ENCODE data around the gene TNRC6B. TPM values are rescaled to one million over a fixed set of nuclear protein-coding genes. Genes with fewer than 3 reads are reported as not detected.
"Not testable (repeated sequence)": the region's sequence is repeated elsewhere in the genome, so short reads cannot be mapped to it uniquely, and the experiment has no call there.

The TNRC6B gene
- total and polyA plus RNA-seq, 2 donors (not counting 1 experiment from before 2014, with no cell fraction given), result 5.7 to 17.8 TPM

DNA sequence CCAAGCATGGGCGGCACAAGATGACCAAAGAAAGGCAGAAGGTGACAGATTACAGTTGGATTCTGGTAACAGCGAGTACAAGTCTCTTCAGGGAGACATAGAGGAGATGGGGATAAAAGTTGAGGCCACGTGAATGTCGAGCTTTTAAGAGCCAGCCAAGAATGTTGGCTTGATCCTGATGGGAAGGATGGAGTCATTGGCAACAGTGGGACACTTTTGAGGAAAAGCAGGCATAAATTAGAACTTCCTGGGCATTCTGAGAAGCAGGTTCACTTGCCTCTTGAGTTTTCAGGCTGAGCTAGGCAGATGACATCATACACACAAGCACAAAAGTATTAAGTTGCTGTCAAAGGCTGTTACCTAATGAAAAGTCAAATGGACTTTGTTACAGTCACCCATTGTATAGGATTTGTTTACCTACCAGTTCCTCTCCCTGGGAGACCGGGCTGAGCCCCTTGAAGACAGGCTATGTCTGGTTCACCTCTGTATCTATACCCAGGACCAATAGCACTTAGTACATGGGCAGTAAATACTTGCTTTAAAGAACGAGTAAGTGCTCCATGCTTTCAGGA is 41.1 kb downstream of the TNRC6B start:
- Histone ChIP-seq H3K4me1 (ENCODE audit: control insufficient read depth, extremely low read depth, insufficient read depth, low read length) (no peaks in the 10 kb centered on the region), H4K20me1 (ENCODE audit: control insufficient read depth, extremely low read depth, insufficient read depth, low read length) (no peaks in the 10 kb centered on the region), H3K36me3 (ENCODE audit: control insufficient read depth, insufficient read depth, low read length) (no peaks in the 10 kb centered on the region), H3K79me2 (ENCODE audit: control insufficient read depth, insufficient read depth, low read length) (peaks cover 18% of the 10 kb centered on the region), H3K9ac (ENCODE audit: insufficient read depth, low read length) (no peak overlapping the region), H2AFZ (ENCODE audit: low read length) (no peak overlapping the region), H3K4me2 (ENCODE audit: extremely low read depth, insufficient read depth, low read length) (no peak overlapping the region), H3K27me3 (ENCODE audit: control insufficient read depth, insufficient read depth, low read length) (no peaks in the 10 kb centered on the region), H3K9me3 (ENCODE audit: control insufficient read depth, insufficient read depth, low read depth, low read length) (no peaks in the 10 kb centered on the region), H3K4me3 (replicated peaks in 1 of 4; ENCODE audit: control extremely low read depth in 1 of 4, insufficient read depth in 1 of 4, low read depth in 3 of 4, low read length in 4 of 4) (no peak overlapping the region), H3K27ac (ENCODE audit: insufficient read depth, low read length) (no peak overlapping the region)
- peak in 1 of 2 donors; percentile 17 for DNase-seq (ENCODE audit: low read depth in 2 of 2)
- no peak for TF ChIP-seq EZH2 (IDR thresholded peaks at IDR 0.05; ENCODE audit: low read length, missing control alignments)
- TF ChIP-seq, protein P1, sequence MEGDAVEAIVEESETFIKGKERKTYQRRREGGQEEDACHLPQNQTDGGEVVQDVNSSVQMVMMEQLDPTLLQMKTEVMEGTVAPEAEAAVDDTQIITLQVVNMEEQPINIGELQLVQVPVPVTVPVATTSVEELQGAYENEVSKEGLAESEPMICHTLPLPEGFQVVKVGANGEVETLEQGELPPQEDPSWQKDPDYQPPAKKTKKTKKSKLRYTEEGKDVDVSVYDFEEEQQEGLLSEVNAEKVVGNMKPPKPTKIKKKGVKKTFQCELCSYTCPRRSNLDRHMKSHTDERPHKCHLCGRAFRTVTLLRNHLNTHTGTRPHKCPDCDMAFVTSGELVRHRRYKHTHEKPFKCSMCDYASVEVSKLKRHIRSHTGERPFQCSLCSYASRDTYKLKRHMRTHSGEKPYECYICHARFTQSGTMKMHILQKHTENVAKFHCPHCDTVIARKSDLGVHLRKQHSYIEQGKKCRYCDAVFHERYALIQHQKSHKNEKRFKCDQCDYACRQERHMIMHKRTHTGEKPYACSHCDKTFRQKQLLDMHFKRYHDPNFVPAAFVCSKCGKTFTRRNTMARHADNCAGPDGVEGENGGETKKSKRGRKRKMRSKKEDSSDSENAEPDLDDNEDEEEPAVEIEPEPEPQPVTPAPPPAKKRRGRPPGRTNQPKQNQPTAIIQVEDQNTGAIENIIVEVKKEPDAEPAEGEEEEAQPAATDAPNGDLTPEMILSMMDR (conservative IDR thresholded peaks at IDR 0.05 in 1 of 2, IDR thresholded peaks at IDR 0.05 in 1 of 2; ENCODE audit: low read depth in 1 of 2, low read length in 2 of 2), result no peak

DNA sequence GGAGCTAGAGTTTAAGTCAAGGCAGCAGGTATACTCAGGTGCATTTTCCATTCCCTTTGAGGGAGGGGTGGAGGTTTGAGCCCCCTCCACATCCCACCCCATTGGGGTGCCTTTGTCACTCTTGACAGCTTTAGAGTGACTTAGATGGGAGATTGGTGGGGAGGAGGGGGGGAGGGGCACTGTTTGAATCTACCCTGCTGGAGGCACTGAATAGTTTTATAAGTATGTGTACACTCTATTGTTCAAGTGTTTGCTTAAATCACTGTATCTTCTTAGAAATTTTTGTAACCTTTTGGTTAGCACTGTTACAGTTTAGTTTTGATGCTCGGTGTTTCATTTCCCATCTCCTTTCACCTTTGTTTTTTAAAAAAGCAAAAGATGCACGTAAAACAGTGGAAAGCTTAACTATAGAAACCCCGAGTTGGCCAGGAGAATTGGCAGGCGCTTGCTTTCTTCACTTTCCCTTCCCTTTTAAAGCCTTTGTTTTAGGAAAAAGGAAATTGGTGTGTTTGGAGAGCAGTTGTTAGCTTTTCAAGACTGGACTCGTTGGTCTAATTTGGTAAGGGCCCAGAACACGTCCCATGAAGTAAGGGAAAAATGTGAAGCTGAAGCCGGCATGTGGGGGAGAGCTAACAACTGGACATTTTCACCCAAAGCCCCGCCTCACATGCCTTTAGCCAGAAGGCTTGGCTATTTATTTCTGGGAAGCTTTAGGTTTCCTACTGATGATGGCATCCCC is 42.8 kb downstream of the TNRC6B start:
- no peak overlapping the region for H3K27ac ChIP-seq (ENCODE audit: insufficient read depth, low read length)
- no peaks in the 10 kb centered on the region for H3K36me3 ChIP-seq (ENCODE audit: control insufficient read depth, insufficient read depth, low read length)
- H3K9ac ChIP-seq (ENCODE audit: insufficient read depth, low read length), result no peak overlapping the region
- H3K4me1 ChIP-seq (ENCODE audit: control insufficient read depth, extremely low read depth, insufficient read depth, low read length), result no peaks in the 10 kb centered on the region
- no peak for TF ChIP-seq EZH2 (IDR thresholded peaks at IDR 0.05; ENCODE audit: low read length, missing control alignments)
- TF ChIP-seq, protein P1 (conservative IDR thresholded peaks at IDR 0.05 in 1 of 2, IDR thresholded peaks at IDR 0.05 in 1 of 2; ENCODE audit: low read depth in 1 of 2, low read length in 2 of 2), result no peak
- no peaks in the 10 kb centered on the region for H3K27me3 ChIP-seq (ENCODE audit: control insufficient read depth, insufficient read depth, low read length)
- no peak overlapping the region for H2AFZ ChIP-seq (ENCODE audit: low read length)
- H3K4me2 ChIP-seq (ENCODE audit: extremely low read depth, insufficient read depth, low read length), result peak overlapping the region; percentile 15
- peak in 1 of 2 donors; percentile 40 for DNase-seq (ENCODE audit: low read depth in 2 of 2)
- no peak overlapping the region for H3K4me3 ChIP-seq (replicated peaks in 1 of 4; ENCODE audit: control extremely low read depth in 1 of 4, insufficient read depth in 1 of 4, low read depth in 3 of 4, low read length in 4 of 4)
- peaks cover 18% of the 10 kb centered on the region for H3K79me2 ChIP-seq (ENCODE audit: control insufficient read depth, insufficient read depth, low read length)
- H3K9me3 ChIP-seq (ENCODE audit: control insufficient read depth, insufficient read depth, low read depth, low read length), result no peaks in the 10 kb centered on the region
- no peaks in the 10 kb centered on the region for H4K20me1 ChIP-seq (ENCODE audit: control insufficient read depth, extremely low read depth, insufficient read depth, low read length)

DNA sequence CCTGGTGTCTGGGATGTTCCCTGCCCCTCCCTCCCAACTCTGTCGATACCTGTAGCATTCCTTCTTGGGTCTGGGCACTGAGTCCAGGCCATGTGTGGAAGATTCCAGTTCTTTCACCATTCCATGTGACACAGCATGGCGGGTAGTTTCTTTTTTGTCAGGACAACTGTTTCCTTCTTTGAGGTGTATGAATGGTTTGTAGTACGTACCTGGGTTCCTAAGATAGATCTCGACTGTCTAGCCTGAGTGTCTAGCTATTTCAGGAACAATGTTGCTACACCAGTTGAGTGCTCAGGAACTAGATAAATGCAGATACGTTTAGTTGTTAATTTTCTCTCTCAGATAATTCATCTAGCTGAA is 43.3 kb downstream of the TNRC6B start:
- Histone ChIP-seq H4K20me1 (ENCODE audit: control insufficient read depth, extremely low read depth, insufficient read depth, low read length) (no peaks in the 10 kb centered on the region), H3K27ac (ENCODE audit: insufficient read depth, low read length) (no peak overlapping the region), H3K9ac (ENCODE audit: insufficient read depth, low read length) (no peak overlapping the region), H3K9me3 (ENCODE audit: control insufficient read depth, insufficient read depth, low read depth, low read length) (no peaks in the 10 kb centered on the region), H3K4me1 (ENCODE audit: control insufficient read depth, extremely low read depth, insufficient read depth, low read length) (no peaks in the 10 kb centered on the region), H3K79me2 (ENCODE audit: control insufficient read depth, insufficient read depth, low read length) (peaks cover 17% of the 10 kb centered on the region), H3K4me2 (ENCODE audit: extremely low read depth, insufficient read depth, low read length) (no peak overlapping the region), H3K36me3 (ENCODE audit: control insufficient read depth, insufficient read depth, low read length) (no peaks in the 10 kb centered on the region), H3K27me3 (ENCODE audit: control insufficient read depth, insufficient read depth, low read length) (no peaks in the 10 kb centered on the region), H3K4me3 (replicated peaks in 1 of 4; ENCODE audit: control extremely low read depth in 1 of 4, insufficient read depth in 1 of 4, low read depth in 3 of 4, low read length in 4 of 4) (no peak overlapping the region), H2AFZ (ENCODE audit: low read length) (no peak overlapping the region)
- DNase-seq (ENCODE audit: low read depth in 2 of 2), result no peak
- TF ChIP-seq, protein P1 (conservative IDR thresholded peaks at IDR 0.05 in 1 of 2, IDR thresholded peaks at IDR 0.05 in 1 of 2; ENCODE audit: low read depth in 1 of 2, low read length in 2 of 2), result no peak
- TF ChIP-seq EZH2 (IDR thresholded peaks at IDR 0.05; ENCODE audit: low read length, missing control alignments), result no peak

DNA sequence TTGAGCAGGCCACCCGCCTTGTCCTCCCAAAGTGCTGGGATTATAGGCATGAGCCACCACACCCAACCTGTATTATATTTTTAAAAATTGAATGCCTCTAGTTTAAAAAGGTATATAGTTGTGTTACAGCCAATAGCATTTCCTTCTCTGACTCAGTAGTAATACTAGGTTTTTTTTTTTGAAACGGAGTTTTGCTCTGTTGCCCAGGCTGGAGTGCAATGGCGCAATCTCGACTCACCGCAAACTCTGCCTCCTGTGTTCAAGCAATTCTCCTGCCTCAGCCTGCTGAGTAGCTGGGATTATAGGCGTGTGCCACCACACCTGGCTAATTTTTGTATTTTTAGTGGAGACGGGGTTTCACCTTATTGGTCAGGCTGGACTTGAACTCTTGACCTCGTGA is 45.3 kb downstream of the TNRC6B start:
- not testable (repeated sequence) for H3K4me1 ChIP-seq (ENCODE audit: control insufficient read depth, extremely low read depth, insufficient read depth, low read length); H3K27me3 ChIP-seq (ENCODE audit: control insufficient read depth, insufficient read depth, low read length); H3K4me3 ChIP-seq (replicated peaks in 1 of 4; ENCODE audit: control extremely low read depth in 1 of 4, insufficient read depth in 1 of 4, low read depth in 3 of 4, low read length in 4 of 4); H3K27ac ChIP-seq (ENCODE audit: insufficient read depth, low read length); H2AFZ ChIP-seq (ENCODE audit: low read length); H3K9me3 ChIP-seq (ENCODE audit: control insufficient read depth, insufficient read depth, low read depth, low read length); H3K36me3 ChIP-seq (ENCODE audit: control insufficient read depth, insufficient read depth, low read length); H4K20me1 ChIP-seq (ENCODE audit: control insufficient read depth, extremely low read depth, insufficient read depth, low read length); H3K4me2 ChIP-seq (ENCODE audit: extremely low read depth, insufficient read depth, low read length); DNase-seq (ENCODE audit: low read depth in 2 of 2); H3K9ac ChIP-seq (ENCODE audit: insufficient read depth, low read length)
- H3K79me2 ChIP-seq (ENCODE audit: control insufficient read depth, insufficient read depth, low read length), result peaks cover 20% of the 10 kb centered on the region

Data from fibroblast of lung (primary cell).